Measurements from ENCODE around the gene ASCL3. TPM values are rescaled to one million over a fixed set of nuclear protein-coding genes. Genes with fewer than 3 reads are reported as not detected.
"Not testable (repeated sequence)": the region's sequence is repeated elsewhere in the genome, so short reads cannot be mapped to it uniquely, and the experiment has no call there.

The ASCL3 gene
- total RNA-seq, 1 experiment from 2014 or later, result not detected

DNA sequence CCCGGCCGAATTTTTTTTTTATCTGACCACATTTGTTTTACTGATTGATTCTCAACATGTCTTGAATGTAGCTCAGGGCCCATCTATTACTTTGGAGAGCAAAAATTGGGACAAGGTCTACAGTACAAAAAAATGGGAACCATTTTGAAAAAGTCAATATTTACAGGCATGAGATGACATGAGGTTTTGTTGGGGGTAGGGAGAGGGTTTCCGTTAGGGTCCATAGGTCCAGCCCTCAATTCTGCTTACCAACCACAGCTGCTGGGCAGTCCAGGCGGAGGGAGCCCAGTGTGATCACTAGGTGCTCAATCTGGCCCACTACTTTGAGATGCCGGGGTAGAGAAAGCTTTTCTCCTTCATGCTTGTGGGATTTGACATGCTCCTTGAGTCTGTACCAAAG is 42.6 kb upstream of the ASCL3 start:
- H4K20me1 ChIP-seq (ENCODE audit: low read length), result no peaks in the 10 kb centered on the region
- H3K4me1 ChIP-seq (ENCODE audit: insufficient read depth, low read length), result peaks cover 7% of the 10 kb centered on the region; the same call in 1 of the 2 replicates
- no peaks in the 10 kb centered on the region for H3K9me2 ChIP-seq (replicated peaks; ENCODE audit: low read length)
- H2AFZ ChIP-seq (ENCODE audit: low read length), result no peak overlapping the region
- H3K9me3 ChIP-seq (ENCODE audit: low read length), result no peaks in the 10 kb centered on the region
- H3K27me3 ChIP-seq (ENCODE audit: low read length), result no peaks in the 10 kb centered on the region
- no peak overlapping the region for H3K27ac ChIP-seq (ENCODE audit: low read length)
- DNase-seq, result no peak
- no peaks in the 10 kb centered on the region for H3F3A ChIP-seq (ENCODE audit: low read length, unreplicated experiment)
- H3K4me2 ChIP-seq (ENCODE audit: low read length), result no peak overlapping the region
- intact Hi-C loops (cut with micrococcal nuclease), result no loop called here
- no peak for ATAC-seq
- BruUV-seq (replicated peaks), result no TSS peak
- no peaks in the 10 kb centered on the region for H3K36me3 ChIP-seq (ENCODE audit: low read depth, low read length)
- ChIA-PET POLR2A (ENCODE audit: unreplicated experiment) (no interaction called here), CTCF (no interaction called here)
- H3K9ac ChIP-seq (ENCODE audit: low read length), result no peak overlapping the region
- TF ChIP-seq, protein P1, sequence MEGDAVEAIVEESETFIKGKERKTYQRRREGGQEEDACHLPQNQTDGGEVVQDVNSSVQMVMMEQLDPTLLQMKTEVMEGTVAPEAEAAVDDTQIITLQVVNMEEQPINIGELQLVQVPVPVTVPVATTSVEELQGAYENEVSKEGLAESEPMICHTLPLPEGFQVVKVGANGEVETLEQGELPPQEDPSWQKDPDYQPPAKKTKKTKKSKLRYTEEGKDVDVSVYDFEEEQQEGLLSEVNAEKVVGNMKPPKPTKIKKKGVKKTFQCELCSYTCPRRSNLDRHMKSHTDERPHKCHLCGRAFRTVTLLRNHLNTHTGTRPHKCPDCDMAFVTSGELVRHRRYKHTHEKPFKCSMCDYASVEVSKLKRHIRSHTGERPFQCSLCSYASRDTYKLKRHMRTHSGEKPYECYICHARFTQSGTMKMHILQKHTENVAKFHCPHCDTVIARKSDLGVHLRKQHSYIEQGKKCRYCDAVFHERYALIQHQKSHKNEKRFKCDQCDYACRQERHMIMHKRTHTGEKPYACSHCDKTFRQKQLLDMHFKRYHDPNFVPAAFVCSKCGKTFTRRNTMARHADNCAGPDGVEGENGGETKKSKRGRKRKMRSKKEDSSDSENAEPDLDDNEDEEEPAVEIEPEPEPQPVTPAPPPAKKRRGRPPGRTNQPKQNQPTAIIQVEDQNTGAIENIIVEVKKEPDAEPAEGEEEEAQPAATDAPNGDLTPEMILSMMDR (conservative IDR thresholded peaks at IDR 0.05; ENCODE audit: low read depth, low read length), result no peak
- TF ChIP-seq EZH2 (IDR thresholded peaks at IDR 0.05; ENCODE audit: low read length, unreplicated experiment), result no peak
- TF ChIP-seq EZH2phosphoT487 (IDR thresholded peaks at IDR 0.05; ENCODE audit: borderline replicate concordance, low read length), result no peak
- no peak overlapping the region for H3K4me3 ChIP-seq (ENCODE audit: low read length)
- H3K79me2 ChIP-seq (ENCODE audit: low read length), result no peaks in the 10 kb centered on the region

DNA sequence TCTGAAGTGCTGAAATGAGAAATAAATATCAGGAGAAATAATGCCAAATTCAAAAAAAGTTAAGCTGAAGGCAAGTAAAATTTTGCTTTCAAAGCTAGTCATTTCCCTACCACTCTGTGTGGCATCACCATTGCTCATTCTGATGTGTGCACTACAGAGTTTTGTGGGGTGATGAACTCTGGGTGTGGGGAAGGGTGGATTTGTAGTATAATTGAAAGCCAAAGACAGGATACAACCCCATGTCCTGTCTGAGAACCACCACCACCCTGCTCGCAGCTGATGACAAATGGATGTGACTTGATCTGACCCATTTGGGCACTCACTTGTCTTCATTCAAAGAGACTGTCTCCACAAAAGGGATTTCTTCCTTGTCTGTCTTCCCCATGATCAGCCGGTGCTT is 40.7 kb upstream of the ASCL3 start:
- Histone ChIP-seq H2AFZ (ENCODE audit: low read length) (no peak overlapping the region), H3K27me3 (ENCODE audit: low read length) (no peaks in the 10 kb centered on the region), H3K9ac (ENCODE audit: low read length) (no peak overlapping the region), H3K4me3 (ENCODE audit: low read length) (no peak overlapping the region), H3K27ac (ENCODE audit: low read length) (no peak overlapping the region), H3K4me2 (ENCODE audit: low read length) (no peak overlapping the region), H3F3A (ENCODE audit: low read length, unreplicated experiment) (no peaks in the 10 kb centered on the region), H3K4me1 (ENCODE audit: insufficient read depth, low read length) (0 out of 2 replicates have a peak, but pooled peaks cover 3% of the 10 kb centered on the region), H3K79me2 (ENCODE audit: low read length) (no peaks in the 10 kb centered on the region), H3K9me2 (replicated peaks; ENCODE audit: low read length) (no peaks in the 10 kb centered on the region), H3K9me3 (ENCODE audit: low read length) (no peaks in the 10 kb centered on the region), H3K36me3 (ENCODE audit: low read depth, low read length) (no peaks in the 10 kb centered on the region), H4K20me1 (ENCODE audit: low read length) (no peaks in the 10 kb centered on the region)
- no peak for DNase-seq
- BruUV-seq (replicated peaks), result no TSS peak
- no peak for TF ChIP-seq EZH2 (IDR thresholded peaks at IDR 0.05; ENCODE audit: low read length, unreplicated experiment)
- TF ChIP-seq, protein P1 (conservative IDR thresholded peaks at IDR 0.05; ENCODE audit: low read depth, low read length), result no peak
- TF ChIP-seq EZH2phosphoT487 (IDR thresholded peaks at IDR 0.05; ENCODE audit: borderline replicate concordance, low read length), result no peak
- no peak for ATAC-seq
- POLR2A ChIA-PET (ENCODE audit: unreplicated experiment), result no interaction called here
- intact Hi-C loops (cut with micrococcal nuclease), result no loop called here
- CTCF ChIA-PET, result no interaction called here

DNA sequence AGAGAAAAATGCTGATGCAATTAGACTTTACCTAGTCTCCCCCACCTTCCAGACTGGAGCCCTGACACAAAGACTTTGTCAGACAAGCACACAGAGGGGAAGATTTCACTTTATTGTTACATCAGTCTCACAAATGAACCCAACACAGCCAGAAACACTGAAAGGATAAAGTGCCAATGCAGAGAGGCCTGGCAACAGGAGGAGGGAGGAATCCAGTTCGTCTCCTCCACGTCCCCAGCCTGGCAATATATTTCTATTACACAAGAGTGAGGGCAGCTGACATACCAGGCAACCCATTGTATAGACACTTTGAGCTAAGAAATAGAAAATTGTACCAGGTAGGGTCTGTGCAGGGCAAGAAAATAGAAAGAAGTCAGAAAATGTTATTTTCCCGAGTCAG is 37.7 kb upstream of the ASCL3 start:
- Histone ChIP-seq H3K27me3 (ENCODE audit: low read length) (no peaks in the 10 kb centered on the region), H2AFZ (ENCODE audit: low read length) (no peak overlapping the region), H3K4me1 (ENCODE audit: insufficient read depth, low read length) (no peaks in the 10 kb centered on the region), H3K9me2 (replicated peaks; ENCODE audit: low read length) (no peaks in the 10 kb centered on the region), H4K20me1 (ENCODE audit: low read length) (no peaks in the 10 kb centered on the region), H3K4me2 (ENCODE audit: low read length) (no peak overlapping the region), H3K79me2 (ENCODE audit: low read length) (no peaks in the 10 kb centered on the region), H3K9ac (ENCODE audit: low read length) (no peak overlapping the region), H3F3A (ENCODE audit: low read length, unreplicated experiment) (no peaks in the 10 kb centered on the region), H3K9me3 (ENCODE audit: low read length) (no peaks in the 10 kb centered on the region), H3K4me3 (ENCODE audit: low read length) (no peak overlapping the region), H3K36me3 (ENCODE audit: low read depth, low read length) (no peaks in the 10 kb centered on the region), H3K27ac (ENCODE audit: low read length) (no peak overlapping the region)
- POLR2A ChIA-PET (ENCODE audit: unreplicated experiment), result no interaction called here
- ATAC-seq (no peak), DNase-seq (no peak)
- CTCF ChIA-PET, result no interaction called here
- TF ChIP-seq EZH2 (IDR thresholded peaks at IDR 0.05; ENCODE audit: low read length, unreplicated experiment), result no peak
- TF ChIP-seq, protein P1 (conservative IDR thresholded peaks at IDR 0.05; ENCODE audit: low read depth, low read length), result no peak
- no peak for TF ChIP-seq EZH2phosphoT487 (IDR thresholded peaks at IDR 0.05; ENCODE audit: borderline replicate concordance, low read length)
- no TSS peak for BruUV-seq (replicated peaks)
- intact Hi-C loops (cut with micrococcal nuclease), result no loop called here

DNA sequence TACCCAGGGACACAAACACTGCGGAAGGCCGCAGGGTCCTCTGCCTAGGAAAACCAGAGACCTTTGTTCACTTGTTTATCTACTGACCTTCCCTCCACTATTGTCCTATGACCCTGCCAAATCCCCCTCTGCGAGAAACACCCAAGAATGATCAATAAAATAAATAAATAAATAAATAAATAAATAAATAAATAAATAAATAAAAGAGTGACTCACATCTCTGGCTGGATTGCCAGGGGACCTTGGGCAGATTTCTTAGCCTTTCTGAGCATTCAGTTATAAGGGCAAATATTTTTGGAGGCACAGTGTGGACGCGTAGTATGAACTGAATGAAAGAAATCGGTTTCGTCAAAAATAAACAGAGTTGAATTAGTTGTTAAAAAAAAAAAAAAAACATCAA is 36.5 kb upstream of the ASCL3 start:
- H3K4me3 ChIP-seq (ENCODE audit: low read length); H3K4me1 ChIP-seq (ENCODE audit: insufficient read depth, low read length); H3K36me3 ChIP-seq (ENCODE audit: low read depth, low read length); DNase-seq; H3K4me2 ChIP-seq (ENCODE audit: low read length); H4K20me1 ChIP-seq (ENCODE audit: low read length); H3K27me3 ChIP-seq (ENCODE audit: low read length); H3K9me3 ChIP-seq (ENCODE audit: low read length); H3K9ac ChIP-seq (ENCODE audit: low read length); H3K9me2 ChIP-seq (replicated peaks; ENCODE audit: low read length); ATAC-seq; intact Hi-C loops (cut with micrococcal nuclease); H3F3A ChIP-seq (ENCODE audit: low read length, unreplicated experiment); H3K27ac ChIP-seq (ENCODE audit: low read length); H3K79me2 ChIP-seq (ENCODE audit: low read length); CTCF ChIA-PET; H2AFZ ChIP-seq (ENCODE audit: low read length); BruUV-seq (replicated peaks): not testable (repeated sequence)
- POLR2A ChIA-PET (ENCODE audit: unreplicated experiment), result interaction anchor here (0.6 kb wide), 1 partner anchor 114 kb away, joined by 3 read pairs; no protein-coding TSS in a partner anchor

Measured in PC-3 (cell line).